MV-4-11 (cell line): ENCODE results near the gene RALGPS1.

Experiments used
- DNase-seq: peaks from one replicate; lab custom pipeline; 2025; lab: John Stamatoyannopoulos, UW

RALGPS1 gene

GRCh38 chr9:126956917-126957686 lies 42.5 kb downstream of the RALGPS1 start:
- no peak for DNase-seq

- no peak for DNase-seq
Measured at GRCh38 chr9:126957687-126958053, 43.1 kb downstream of the RALGPS1 start.

- DNase-seq, result no peak
Measured at GRCh38 chr9:126959336-126959735, 44.8 kb downstream of the RALGPS1 start.

- no peak for DNase-seq
Measured at GRCh38 chr9:126959917-126960316, 45.3 kb downstream of the RALGPS1 start.

- no peak for DNase-seq
Measured at GRCh38 chr9:126962336-126962735, 47.8 kb downstream of the RALGPS1 start.

- DNase-seq, result no peak
Measured at GRCh38 chr9:126965077-126965476, 50.5 kb downstream of the RALGPS1 start.

GRCh38 chr9:126965541-126966428 lies 51.2 kb downstream of the RALGPS1 start:
- peak; percentile 30 for DNase-seq

GRCh38 chr9:126971261-126971660 lies 56.7 kb downstream of the RALGPS1 start:
- no peak for DNase-seq

- no peak for DNase-seq
Measured at GRCh38 chr9:126973651-126974529, 59.3 kb downstream of the RALGPS1 start.

GRCh38 chr9:126974594-126974993 lies 60.0 kb downstream of the RALGPS1 start:
- DNase-seq, result no peak

GRCh38 chr9:126975327-126976220 lies 61.0 kb downstream of the RALGPS1 start:
- DNase-seq, result no peak

GRCh38 chr9:126979461-126979860 lies 64.9 kb downstream of the RALGPS1 start:
- DNase-seq, result no peak

- DNase-seq, result no peak
Measured at GRCh38 chr9:126980231-126980630, 65.6 kb downstream of the RALGPS1 start.

- no peak for DNase-seq
Measured at GRCh38 chr9:126981218-126981617, 66.6 kb downstream of the RALGPS1 start.

- DNase-seq, result peak; percentile 34
Measured at GRCh38 chr9:126982215-126983002, 67.8 kb downstream of the RALGPS1 start.

GRCh38 chr9:126983767-126984166 lies 69.2 kb downstream of the RALGPS1 start:
- no peak for DNase-seq

- no peak for DNase-seq
Measured at GRCh38 chr9:126984969-126985368, 70.4 kb downstream of the RALGPS1 start.

- peak; percentile 98 for DNase-seq
Measured at GRCh38 chr9:126985870-126986498, 71.4 kb downstream of the RALGPS1 start.

GRCh38 chr9:126986506-126986951 lies 71.9 kb downstream of the RALGPS1 start:
- no peak for DNase-seq

GRCh38 chr9:126988857-126989256 lies 74.3 kb downstream of the RALGPS1 start:
- DNase-seq, result no peak
